NT2/D1 (cell line): ENCODE measurements around the gene USH2A.

Experiments used
- SUZ12 ChIP-seq: IDR thresholded peaks from 2 replicates; pipeline ENCODE4 v1.6.1; 2011; ENCODE audit not compliant: insufficient read length, insufficient read depth; ENCODE audit errors: extremely low read depth
- ZNF274 ChIP-seq: IDR thresholded peaks from 2 replicates; pipeline ENCODE4 v1.6.1; 2011; ENCODE audit warnings: mild to moderate bottlenecking, low read depth, low read length

- TF ChIP-seq ZNF274 (no peak), SUZ12 (no peak)
Observed at GRCh38 chr1:215844777-215845176, 578.5 kb downstream of the USH2A start.
